Karpas-422 (cell line): ENCODE results near the gene SLC35D2. TPM values are rescaled to one million over a fixed set of nuclear protein-coding genes. Genes with fewer than 3 reads are reported as not detected.

Experiments used
- DNase-seq: peaks from one replicate; pipeline ENCODE4 v3.0.0-alpha.2; 2015
- H2AFZ ChIP-seq: fragments of 200-600 bp; sonication (generic); 2 replicates; pipeline ENCODE4 v1.6.1; 2014; ENCODE audit warnings: antibody characterized with exemption, low read length, mixed read lengths
- H3K27ac ChIP-seq: fragments of 200-600 bp; sonication (generic); 2 replicates; pipeline ENCODE4 v1.5.1; 2014; ENCODE audit warnings: mild to moderate bottlenecking, low read length, moderate library complexity
- H3K27me3 ChIP-seq: fragments of 200-600 bp; sonication (generic); 2 replicates; pipeline ENCODE4 v1.6.1; 2014; ENCODE audit warnings: low read length, mixed read lengths
- H3K36me3 ChIP-seq: fragments of 200-600 bp; sonication (generic); 2 replicates; pipeline ENCODE4 v1.6.1; 2014; ENCODE audit warnings: low read length, mixed read lengths; ENCODE audit not compliant: insufficient read depth
- H3K4me1 ChIP-seq: fragments of 200-600 bp; sonication (generic); 2 replicates; pipeline ENCODE4 v1.6.1; 2014; ENCODE audit warnings: mild to moderate bottlenecking, low read length, mixed read lengths
- H3K4me2 ChIP-seq: fragments of 200-600 bp; sonication (generic); 2 replicates; pipeline ENCODE4 v1.6.1; 2014; ENCODE audit warnings: low read length, low read depth, mild to moderate bottlenecking; ENCODE audit not compliant: poor library complexity, severe bottlenecking
- H3K4me3 ChIP-seq: fragments of 200-600 bp; sonication (generic); 2 replicates; pipeline ENCODE4 v1.5.1; 2014; ENCODE audit warnings: mild to moderate bottlenecking, antibody characterized with exemption, low read length, mixed read lengths
- H3K79me2 ChIP-seq: fragments of 200-600 bp; sonication (generic); 2 replicates; pipeline ENCODE4 v1.6.1; 2014; ENCODE audit warnings: mild to moderate bottlenecking, low read length, mixed read lengths
- H3K9ac ChIP-seq: fragments of 200-600 bp; sonication (generic); 2 replicates; pipeline ENCODE4 v1.6.0; 2014; ENCODE audit warnings: low read length
- H3K9me2 ChIP-seq: fragments of 200-600 bp; sonication (generic), shearing (Covaris generic); replicated peaks from 2 replicates; pipeline ENCODE4 v1.6.0; 2014; ENCODE audit warnings: mild to moderate bottlenecking, low read length, moderate library complexity; ENCODE audit not compliant: insufficient read depth
- H3K9me3 ChIP-seq: fragments of 300-700, 200-600 bp; sonication (generic); 2 replicates; pipeline ENCODE4 v1.6.1; 2014; ENCODE audit warnings: low read length, mixed read lengths
- H4K20me1 ChIP-seq: fragments of 200-600 bp; sonication (generic); 2 replicates; pipeline ENCODE4 v1.6.1; 2014; ENCODE audit warnings: mild to moderate bottlenecking, antibody characterized with exemption, low read length, low read depth; ENCODE audit not compliant: insufficient read depth
- total RNA-seq: library from RNA; depleted of rRNA; stranded (reverse); fragments of >200 nt; shearing (Covaris generic); gene quantifications from 2 replicates; pipeline ENCODE4 v1.2.3, GENCODE V29; 2014; ENCODE audit warnings: low replicate concordance

SLC35D2 gene
- total RNA-seq, 1 experiment from 2014 or later = 1.9 TPM

DNA sequence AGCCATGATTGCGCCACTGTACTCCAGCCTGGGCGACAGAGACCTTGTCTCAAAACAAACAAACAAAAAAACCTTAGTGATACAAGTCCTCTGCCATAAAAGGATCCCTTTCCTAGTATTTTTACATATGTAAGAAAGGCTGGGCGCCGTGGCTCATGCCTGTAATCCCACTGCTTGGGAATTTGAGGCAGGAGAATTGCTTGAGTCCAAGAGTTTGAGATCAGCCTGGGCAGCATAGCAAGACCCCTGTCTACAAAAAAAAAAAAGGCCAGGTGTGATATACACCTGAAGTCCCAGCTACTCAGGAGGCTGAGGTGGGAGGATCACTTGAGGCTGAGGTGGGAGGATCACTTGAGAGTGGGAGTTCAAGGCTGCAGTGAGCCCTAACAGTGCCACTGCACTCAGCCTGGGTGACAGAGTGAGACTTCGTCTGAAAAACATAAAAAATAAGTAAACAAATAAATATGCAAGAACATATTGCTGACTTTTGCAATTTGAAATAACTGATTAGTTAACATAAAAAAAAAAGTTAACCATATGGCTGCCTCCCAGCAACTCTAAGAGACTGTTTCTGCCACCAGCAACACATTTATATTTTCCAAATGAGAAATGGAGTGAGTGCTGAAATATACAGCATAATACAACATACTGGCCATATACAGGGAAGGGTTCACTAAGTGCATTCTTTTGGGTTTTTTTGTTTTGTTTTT, 27.8 kb upstream of the SLC35D2 start:
- Histone ChIP-seq H3K9ac (no peak overlapping the region), H3K4me1 (peaks cover 38% of the 10 kb centered on the region), H3K9me2 (no peaks in the 10 kb centered on the region), H3K9me3 (no peaks in the 10 kb centered on the region), H4K20me1 (no peaks in the 10 kb centered on the region), H3K4me3 (no peak overlapping the region), H3K36me3 (peaks cover 19% of the 10 kb centered on the region; the same call in 1 of the 2 replicates), H3K27me3 (no peaks in the 10 kb centered on the region), H2AFZ (no peak overlapping the region), H3K27ac (no peak overlapping the region), H3K79me2 (peaks cover 90% of the 10 kb centered on the region), H3K4me2 (no peak overlapping the region)
- DNase-seq = no peak

DNA sequence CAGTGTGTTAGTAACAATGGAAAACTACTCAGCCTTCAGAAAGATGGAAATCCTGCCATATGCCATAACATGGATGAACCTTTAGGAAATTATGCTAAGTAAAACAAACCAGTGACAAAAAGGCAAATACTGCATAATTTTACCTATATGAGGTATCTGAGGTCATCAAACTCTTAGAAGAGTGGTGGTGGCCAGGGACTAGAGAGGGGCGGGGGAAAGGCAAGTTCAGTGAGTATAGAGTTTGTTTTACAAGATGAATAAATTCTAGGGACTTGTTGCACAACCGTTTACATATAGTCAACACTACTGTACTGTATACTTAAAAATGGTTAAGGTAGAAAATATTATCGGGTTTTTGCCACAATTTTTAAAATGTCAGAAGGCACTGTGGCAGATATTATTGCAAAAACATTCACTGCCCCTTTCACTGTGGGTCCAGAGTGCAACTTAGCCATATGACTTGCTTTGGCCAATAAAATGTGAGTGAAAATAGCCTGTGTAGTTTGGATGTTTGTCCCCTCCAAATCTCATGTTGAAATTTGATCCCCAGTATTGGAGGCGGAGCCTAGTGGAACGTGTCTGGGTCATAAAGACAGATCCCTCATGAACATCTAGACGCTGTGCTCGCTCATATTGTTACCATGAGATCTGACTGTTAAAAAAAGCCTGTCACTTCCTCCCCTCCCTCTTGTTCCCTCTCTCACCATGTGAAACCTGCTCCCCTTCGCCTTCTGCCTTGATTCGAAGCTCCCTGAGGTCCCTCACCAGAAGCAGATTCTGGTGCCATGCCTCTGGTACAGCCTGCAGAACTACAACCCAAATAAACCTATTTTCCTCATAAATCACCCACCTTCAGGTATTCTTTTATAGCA, 25.1 kb upstream of the SLC35D2 start:
- no peak for DNase-seq
- Histone ChIP-seq H3K27ac (no peak overlapping the region), H2AFZ (no peak overlapping the region), H3K9ac (no peak overlapping the region), H4K20me1 (no peaks in the 10 kb centered on the region), H3K79me2 (peaks cover 88% of the 10 kb centered on the region), H3K4me1 (peaks cover 14% of the 10 kb centered on the region), H3K36me3 (peaks cover 19% of the 10 kb centered on the region; the same call in 1 of the 2 replicates), H3K9me2 (no peaks in the 10 kb centered on the region), H3K4me3 (no peak overlapping the region), H3K27me3 (no peaks in the 10 kb centered on the region), H3K4me2 (no peak overlapping the region), H3K9me3 (no peaks in the 10 kb centered on the region)

DNA sequence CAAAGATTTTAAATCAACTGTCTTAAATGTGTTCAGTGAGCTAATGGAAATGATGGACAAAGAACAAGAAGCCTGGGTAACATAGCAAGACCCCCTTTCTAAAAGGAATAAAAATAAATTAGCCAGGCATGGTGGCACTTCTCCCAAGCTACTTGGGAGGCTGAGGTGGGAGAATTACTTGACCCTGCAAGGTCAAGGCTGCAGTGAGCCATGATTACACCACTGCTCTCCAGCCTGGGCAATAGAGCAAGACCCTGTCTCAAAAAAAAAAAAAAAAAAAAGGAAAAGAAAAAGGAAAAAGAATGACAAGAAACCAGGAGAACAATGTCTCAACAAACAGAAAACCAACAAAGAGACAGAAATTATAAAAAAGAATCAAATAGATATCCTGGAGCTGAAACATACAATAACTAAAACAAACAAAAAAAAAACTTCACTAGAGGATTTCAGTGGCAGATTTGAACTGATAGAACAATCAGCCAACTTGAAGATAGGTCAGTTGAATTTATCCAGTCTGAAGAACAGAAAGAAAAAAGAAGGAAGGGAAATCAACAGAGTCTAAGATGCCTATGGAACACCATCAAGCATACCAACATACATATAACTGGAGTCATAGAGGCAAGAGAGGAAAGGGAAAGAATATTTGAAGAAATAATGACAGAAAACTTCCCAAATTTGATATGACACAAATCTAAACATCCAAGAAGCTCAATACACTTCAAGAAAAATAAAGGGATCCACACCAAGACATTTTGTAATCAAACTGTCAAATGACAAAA, 16.8 kb upstream of the SLC35D2 start:
- no peak overlapping the region for H3K4me2 ChIP-seq
- no peak for DNase-seq
- no peak overlapping the region for H3K27ac ChIP-seq
- no peaks in the 10 kb centered on the region for H3K9me2 ChIP-seq
- no peaks in the 10 kb centered on the region for H3K9me3 ChIP-seq
- no peak overlapping the region for H2AFZ ChIP-seq
- H3K79me2 ChIP-seq = peaks cover 87% of the 10 kb centered on the region
- peaks cover 31% of the 10 kb centered on the region for H3K4me1 ChIP-seq
- H3K36me3 ChIP-seq = peaks cover 13% of the 10 kb centered on the region; the same call in 1 of the 2 replicates
- H3K4me3 ChIP-seq = no peak overlapping the region
- peaks cover 2% of the 10 kb centered on the region; the same call in 1 of the 2 replicates for H4K20me1 ChIP-seq
- H3K27me3 ChIP-seq = no peaks in the 10 kb centered on the region
- H3K9ac ChIP-seq = no peak overlapping the region

DNA sequence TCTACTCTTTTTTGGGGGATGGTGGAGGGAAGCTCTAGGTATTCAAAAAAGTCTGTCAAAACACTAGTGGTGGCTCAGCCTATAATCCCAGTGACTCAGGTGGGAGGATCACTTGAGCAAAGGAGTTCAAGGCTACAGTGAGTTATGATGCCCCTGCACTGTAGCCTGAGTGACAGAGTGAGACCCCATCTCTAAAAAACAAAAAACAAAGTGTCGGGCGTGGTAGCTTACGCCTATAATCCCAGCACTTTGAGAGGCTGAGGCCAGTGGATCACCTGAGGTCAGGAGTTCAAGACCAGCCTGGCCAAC, 15.8 kb upstream of the SLC35D2 start:
- H3K9ac ChIP-seq = no peak overlapping the region
- no peak for DNase-seq
- no peaks in the 10 kb centered on the region for H3K27me3 ChIP-seq
- H4K20me1 ChIP-seq = peaks cover 5% of the 10 kb centered on the region; the same call in 1 of the 2 replicates
- peaks cover 31% of the 10 kb centered on the region for H3K4me1 ChIP-seq
- H3K36me3 ChIP-seq = peaks cover 18% of the 10 kb centered on the region; the same call in 1 of the 2 replicates
- H3K4me2 ChIP-seq = no peak overlapping the region
- no peak overlapping the region for H2AFZ ChIP-seq
- H3K9me3 ChIP-seq = no peaks in the 10 kb centered on the region
- no peaks in the 10 kb centered on the region for H3K9me2 ChIP-seq
- no peak overlapping the region for H3K4me3 ChIP-seq
- H3K27ac ChIP-seq = peak overlapping the region; percentile 37; the same call in 1 of the 2 replicates
- peaks cover 85% of the 10 kb centered on the region for H3K79me2 ChIP-seq

DNA sequence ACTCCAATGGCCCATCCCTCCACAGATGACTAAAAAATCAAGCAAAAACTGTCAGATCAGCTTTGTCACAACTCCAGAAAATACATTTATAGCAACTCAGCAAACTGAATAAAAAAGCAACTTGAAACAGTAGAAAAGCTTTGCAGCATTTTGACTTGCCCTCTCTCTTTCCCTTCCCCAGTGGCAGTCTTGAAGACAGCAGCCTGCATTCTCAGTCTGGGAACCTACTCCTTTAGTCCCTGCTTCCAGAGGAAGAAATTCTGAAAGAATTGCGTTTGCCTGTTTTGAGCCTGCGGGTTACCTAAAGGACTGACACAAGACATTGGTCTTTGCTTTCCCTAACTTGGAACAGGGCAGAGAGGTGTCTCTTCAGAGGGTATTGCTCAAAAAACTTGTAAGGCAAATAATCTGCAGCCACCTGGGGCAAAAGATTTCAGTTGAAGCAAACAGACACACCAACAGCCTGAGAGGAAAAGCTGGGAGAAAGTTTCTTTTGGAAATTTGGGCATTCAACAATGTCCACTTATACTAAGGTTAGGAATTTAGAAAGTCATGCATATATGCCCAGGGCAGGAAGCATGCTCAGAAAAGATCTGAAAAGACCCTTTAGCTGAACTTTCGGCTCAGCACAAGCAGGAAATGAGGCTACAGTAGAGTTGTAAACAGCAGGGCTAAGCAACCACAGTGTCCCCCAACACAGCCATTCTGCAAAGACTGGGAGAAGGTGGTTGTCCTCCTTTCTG, 15.2 kb upstream of the SLC35D2 start:
- Histone ChIP-seq H3K27ac (peak overlapping the region; percentile 37), H2AFZ (no peak overlapping the region), H3K4me3 (no peak overlapping the region), H3K36me3 (peaks cover 23% of the 10 kb centered on the region; the same call in 1 of the 2 replicates), H4K20me1 (peaks cover 5% of the 10 kb centered on the region; the same call in 1 of the 2 replicates), H3K4me1 (peaks cover 31% of the 10 kb centered on the region), H3K9ac (no peak overlapping the region), H3K4me2 (no peak overlapping the region), H3K9me3 (no peaks in the 10 kb centered on the region), H3K9me2 (no peaks in the 10 kb centered on the region), H3K27me3 (no peaks in the 10 kb centered on the region), H3K79me2 (peaks cover 86% of the 10 kb centered on the region)
- DNase-seq = no peak

DNA sequence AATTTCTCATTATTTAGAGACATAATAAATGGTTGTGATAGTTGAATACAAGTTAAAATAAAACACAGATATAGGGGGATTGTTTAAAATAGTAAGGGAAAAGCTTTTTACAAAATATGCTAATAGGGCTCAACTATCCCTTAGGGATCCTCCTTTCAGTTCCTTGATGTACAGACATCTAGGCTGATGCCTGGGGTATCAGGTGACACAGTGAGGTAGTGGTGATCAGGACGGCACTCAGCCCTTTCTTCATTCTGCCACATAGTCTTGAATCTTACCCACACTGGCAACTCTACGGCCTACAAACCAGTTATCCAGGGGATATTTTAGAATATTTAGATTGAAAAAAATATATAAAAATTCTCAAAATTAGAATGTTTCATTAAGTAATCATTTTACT, 12.5 kb upstream of the SLC35D2 start:
- H3K4me1 ChIP-seq = peaks cover 31% of the 10 kb centered on the region
- H3K27me3 ChIP-seq = no peaks in the 10 kb centered on the region
- H3K9me3 ChIP-seq = no peaks in the 10 kb centered on the region
- no peak overlapping the region for H2AFZ ChIP-seq
- H3K9me2 ChIP-seq = no peaks in the 10 kb centered on the region
- H4K20me1 ChIP-seq = peaks cover 5% of the 10 kb centered on the region; the same call in 1 of the 2 replicates
- no peak overlapping the region for H3K4me3 ChIP-seq
- H3K27ac ChIP-seq = 0 out of 2 replicates have a peak overlapping the region, but pooled peaks have one; percentile 26
- H3K4me2 ChIP-seq = no peak overlapping the region
- DNase-seq = no peak
- peaks cover 67% of the 10 kb centered on the region for H3K79me2 ChIP-seq
- H3K36me3 ChIP-seq = peaks cover 39% of the 10 kb centered on the region; the same call in 1 of the 2 replicates
- no peak overlapping the region for H3K9ac ChIP-seq

DNA sequence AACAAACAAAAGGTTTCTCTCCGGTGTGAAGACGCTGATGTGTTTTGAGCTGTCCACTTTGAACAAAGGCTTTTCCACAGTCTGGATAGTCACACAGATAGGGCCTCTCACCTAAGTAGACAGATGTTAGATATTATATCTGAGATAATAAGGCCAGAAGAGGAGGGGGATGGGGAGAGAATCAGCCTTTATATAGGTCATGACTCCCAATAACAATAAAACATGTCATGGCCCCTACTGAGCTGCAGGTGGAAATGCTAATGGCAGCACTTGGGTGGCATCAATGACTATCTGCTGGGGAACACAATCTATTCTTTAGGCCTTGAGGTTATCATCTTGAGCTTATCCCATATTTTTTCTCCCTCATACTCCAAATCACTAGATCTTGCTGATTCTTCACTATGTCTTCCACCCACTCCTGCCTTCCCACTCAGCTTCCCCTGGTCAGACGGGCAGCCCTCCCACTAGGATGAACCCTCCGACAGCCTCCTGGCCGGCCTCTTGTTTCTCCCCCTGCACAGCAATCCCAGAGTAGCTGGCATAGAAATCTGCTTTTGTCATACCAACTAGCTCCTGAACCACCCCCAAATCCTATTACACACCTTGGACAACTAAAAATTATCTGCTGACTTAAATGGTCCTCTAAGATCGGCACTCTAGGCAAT, 11.5 kb upstream of the SLC35D2 start:
- H3K79me2 ChIP-seq = peaks cover 59% of the 10 kb centered on the region
- H2AFZ ChIP-seq = no peak overlapping the region
- H4K20me1 ChIP-seq = peaks cover 5% of the 10 kb centered on the region; the same call in 1 of the 2 replicates

More for the DNA sequence above, 11.5 kb upstream of the SLC35D2 start:
- Histone ChIP-seq H3K36me3 (peaks cover 47% of the 10 kb centered on the region; the same call in 1 of the 2 replicates), H3K9ac (no peak overlapping the region), H3K27me3 (no peaks in the 10 kb centered on the region), H3K4me3 (no peak overlapping the region), H3K9me2 (no peaks in the 10 kb centered on the region), H3K9me3 (no peaks in the 10 kb centered on the region), H3K27ac (no peak overlapping the region), H3K4me2 (no peak overlapping the region), H3K4me1 (peaks cover 31% of the 10 kb centered on the region)
- peak; percentile 37 for DNase-seq
